Ovary (tissue), 3 donors: ENCODE data around the gene ANTXR2.

ENCODE experiments used
- EP300 ChIP-seq: sonication (generic); formaldehyde crosslinking; IDR thresholded peaks from one replicate; pipeline ENCODE4 v1.6.1; 2017; ENCODE audit warnings: antibody characterized with exemption
- POLR2A ChIP-seq: fragments of 450-650 bp; IDR thresholded peaks from one replicate; pipeline ENCODE4 v1.6.1; 2017; ENCODE audit warnings: antibody characterized with exemption, mild to moderate bottlenecking, moderate library complexity
- TF ChIP-seq, protein P1 (sequence below), 3 donors: fragments of 450-650 bp in 2 of 3; fragments of 200-600 bp in 1 of 3; IDR thresholded peaks; one replicate each; pipeline versions ENCODE4 v1.5.1 to v1.8.0; 2016 to 2022; ENCODE audit warnings: antibody characterized with exemption in 3 of 3, mild to moderate bottlenecking in 1 of 3
- donor health status: DM: no; HTN: no; CAD: no.

DNA sequence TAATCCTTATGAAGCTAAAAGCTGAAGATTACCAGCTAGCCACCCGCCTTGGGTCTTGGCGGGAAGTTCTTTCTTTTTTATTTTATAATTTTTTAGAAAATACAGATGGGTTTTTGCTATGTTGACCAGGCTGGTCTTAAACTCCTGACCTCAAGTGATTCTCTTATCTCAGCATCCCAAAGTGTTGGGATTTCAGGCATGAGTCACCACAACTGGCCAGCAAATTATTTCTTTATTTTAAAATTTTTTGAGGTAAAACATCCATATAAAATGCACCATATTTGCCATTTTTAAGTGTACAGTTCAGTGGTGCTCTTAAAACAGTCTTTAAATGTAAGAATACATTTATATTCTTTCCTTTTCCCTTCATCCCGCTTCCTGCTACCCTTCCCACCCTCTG, 40.6 kb upstream of the ANTXR2 start:
- TF ChIP-seq, protein P1, sequence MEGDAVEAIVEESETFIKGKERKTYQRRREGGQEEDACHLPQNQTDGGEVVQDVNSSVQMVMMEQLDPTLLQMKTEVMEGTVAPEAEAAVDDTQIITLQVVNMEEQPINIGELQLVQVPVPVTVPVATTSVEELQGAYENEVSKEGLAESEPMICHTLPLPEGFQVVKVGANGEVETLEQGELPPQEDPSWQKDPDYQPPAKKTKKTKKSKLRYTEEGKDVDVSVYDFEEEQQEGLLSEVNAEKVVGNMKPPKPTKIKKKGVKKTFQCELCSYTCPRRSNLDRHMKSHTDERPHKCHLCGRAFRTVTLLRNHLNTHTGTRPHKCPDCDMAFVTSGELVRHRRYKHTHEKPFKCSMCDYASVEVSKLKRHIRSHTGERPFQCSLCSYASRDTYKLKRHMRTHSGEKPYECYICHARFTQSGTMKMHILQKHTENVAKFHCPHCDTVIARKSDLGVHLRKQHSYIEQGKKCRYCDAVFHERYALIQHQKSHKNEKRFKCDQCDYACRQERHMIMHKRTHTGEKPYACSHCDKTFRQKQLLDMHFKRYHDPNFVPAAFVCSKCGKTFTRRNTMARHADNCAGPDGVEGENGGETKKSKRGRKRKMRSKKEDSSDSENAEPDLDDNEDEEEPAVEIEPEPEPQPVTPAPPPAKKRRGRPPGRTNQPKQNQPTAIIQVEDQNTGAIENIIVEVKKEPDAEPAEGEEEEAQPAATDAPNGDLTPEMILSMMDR (IDR thresholded peaks at IDR 0.05) = no peak
- no peak for TF ChIP-seq POLR2A
- no peak for TF ChIP-seq EP300
